HG03571 (cell line): ENCODE data around the gene KRT83.

ENCODE experiments used
- ATAC-seq: cut with Tn5 transposase; IDR thresholded peaks from one replicate; pipeline ENCODE4 v1.9.1; 2021; ENCODE audit not compliant: unreplicated experiment

KRT83 gene

DNA sequence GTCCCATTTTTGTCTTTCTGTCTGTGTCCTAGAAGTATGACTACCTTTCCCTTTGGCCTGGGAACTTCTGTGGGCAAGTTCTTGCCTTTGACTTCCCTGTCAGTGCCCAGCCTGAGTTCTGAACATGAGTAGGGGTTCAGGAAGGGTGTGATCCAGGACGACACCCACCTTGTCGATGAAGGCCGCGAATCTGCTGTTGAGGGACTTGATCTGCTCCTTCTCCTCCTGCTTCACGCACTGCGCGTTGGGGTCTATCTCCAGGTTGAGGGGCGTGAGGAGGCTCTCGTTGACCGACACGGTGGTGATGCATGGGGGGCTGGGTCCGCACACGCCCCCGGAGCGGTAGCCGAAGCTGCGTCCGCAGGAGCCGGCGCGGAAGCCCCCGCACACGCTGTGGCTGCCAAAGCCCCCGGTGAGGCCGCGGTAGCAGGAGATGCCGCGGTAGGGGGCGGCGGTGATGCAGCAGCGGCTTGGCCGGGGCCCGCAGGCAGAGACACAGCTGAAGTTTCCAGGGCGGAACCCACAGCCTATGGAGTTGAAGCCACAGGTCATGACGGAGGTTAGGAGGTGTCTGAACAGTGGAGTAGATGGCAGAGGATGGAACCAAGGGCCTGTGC is at the start of gene KRT83:
Gene KRT83, minus strand, starts transcription at position 615 of the 617 bp plus-strand sequence. Its CDS starts 63 bp downstream, at position 552.
- no peak for ATAC-seq

GRCh38 chr12:52369809-52370208 is 48.6 kb upstream of the KRT83 start:
- ATAC-seq = no peak

DNA sequence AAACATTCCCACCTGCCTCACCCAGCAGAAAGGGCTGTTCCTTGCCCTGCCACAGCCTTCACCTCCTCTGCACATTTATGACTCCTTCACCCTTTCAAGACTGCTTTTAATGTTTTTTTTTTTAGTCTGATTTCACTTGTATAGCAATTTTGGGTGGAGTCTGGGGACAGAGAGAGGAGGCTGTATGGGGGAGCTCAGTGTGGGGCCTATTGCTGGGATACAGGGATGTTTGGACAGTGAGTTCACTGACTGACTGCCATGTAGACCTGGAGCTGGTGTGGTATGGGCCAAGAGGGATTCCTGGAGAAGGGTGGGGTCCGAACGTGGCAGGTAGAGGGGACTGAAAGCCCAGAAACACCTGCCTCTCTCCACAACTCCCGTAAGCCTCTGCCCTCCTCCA is 48.0 kb upstream of the KRT83 start:
- ATAC-seq = no peak

- no peak for ATAC-seq
Observed at GRCh38 chr12:52368508-52368907, 47.3 kb upstream of the KRT83 start.

DNA sequence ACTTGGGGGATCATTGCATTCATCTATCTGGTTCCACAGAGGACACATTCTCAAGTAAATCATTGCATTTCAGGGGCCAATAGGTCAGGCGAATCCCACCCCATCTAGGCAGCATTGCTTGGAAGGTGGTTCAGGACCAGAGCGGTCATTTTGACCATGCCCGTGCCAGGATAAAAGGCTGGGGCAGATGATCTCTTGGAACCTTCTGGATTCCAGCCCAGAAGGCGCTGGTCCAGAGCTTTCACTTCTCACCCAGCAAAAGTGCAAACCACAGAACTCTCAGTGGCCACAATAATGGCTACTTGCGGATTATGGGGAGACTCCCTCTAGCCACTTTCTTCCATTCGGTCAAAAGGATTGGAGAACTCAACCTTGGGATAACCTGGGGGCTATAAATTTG is 46.7 kb upstream of the KRT83 start:
- no peak for ATAC-seq

- ATAC-seq = no peak
Observed at GRCh38 chr12:52366738-52367485, 45.7 kb upstream of the KRT83 start, which contains the start of gene KRT85. KRT85 (minus strand) TSS chr12:52367481; CDS start chr12:52367405, 76 bp downstream.

- no peak for ATAC-seq
Observed at GRCh38 chr12:52364901-52365489, 43.8 kb upstream of the KRT83 start.

GRCh38 chr12:52364061-52364460 is 42.9 kb upstream of the KRT83 start:
- ATAC-seq = no peak

GRCh38 chr12:52363111-52363679 is 42.0 kb upstream of the KRT83 start:
- no peak for ATAC-seq

- ATAC-seq = no peak
Observed at GRCh38 chr12:52362118-52362726, 41.0 kb upstream of the KRT83 start.

- no peak for ATAC-seq
Observed at GRCh38 chr12:52361553-52361952, 40.4 kb upstream of the KRT83 start.

DNA sequence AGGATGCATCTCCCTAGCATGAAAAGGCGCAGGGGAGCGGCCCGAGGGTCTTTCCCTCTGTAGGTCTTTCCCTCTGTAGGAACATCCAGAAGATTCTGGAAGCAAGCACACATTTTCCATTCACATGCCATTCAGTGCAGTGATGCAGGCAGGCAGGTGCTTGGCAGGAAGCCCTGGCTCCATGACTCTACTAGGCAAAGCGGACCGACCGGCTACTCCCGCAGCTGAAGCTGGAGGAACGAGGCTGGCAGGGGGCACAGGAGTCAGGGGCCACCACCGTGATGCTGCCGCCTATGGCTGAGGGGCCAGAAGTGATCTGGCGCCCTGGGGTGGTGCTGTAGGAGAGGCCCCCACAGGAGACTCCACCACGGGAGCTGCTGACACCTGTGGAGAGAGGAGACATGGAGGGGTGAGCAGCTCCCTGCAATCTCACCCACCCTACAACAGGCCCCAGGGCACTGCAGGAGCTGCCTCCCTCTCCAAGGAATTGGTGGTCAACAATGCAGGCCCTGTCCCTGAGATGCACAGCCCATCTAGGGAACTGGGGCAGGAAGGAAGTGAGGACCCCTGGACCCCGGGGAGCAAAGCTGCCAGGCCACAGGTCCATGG is 39.6 kb upstream of the KRT83 start:
- no peak for ATAC-seq

DNA sequence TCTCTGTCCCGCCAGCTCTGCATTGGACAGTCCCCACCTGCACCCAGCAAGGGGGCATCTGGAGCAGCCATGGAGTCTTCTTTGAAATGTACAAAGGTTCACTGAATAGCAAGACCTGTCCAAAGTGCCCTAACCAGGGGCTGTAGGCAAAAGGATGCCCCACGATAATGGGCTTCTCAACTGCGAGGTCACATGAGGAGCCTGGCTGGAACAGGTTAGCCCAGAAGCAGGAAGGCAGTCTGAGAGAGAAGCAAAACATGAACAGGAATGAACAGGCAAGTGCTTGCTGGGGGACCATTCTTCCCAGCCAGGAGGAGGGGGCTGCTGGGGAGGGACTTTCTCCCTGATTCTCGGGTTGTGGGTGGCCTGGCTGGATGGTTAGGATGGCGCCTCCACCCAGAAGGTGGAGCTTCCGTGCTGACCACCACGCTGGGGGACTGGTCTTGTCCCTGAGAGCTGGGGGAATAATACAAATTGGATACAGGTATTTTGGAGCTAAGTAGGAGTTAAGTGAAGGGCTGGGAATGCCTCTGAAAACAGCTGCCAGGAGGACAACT is 39.0 kb upstream of the KRT83 start:
- ATAC-seq = no peak

- ATAC-seq = no peak
Observed at GRCh38 chr12:52359621-52360061, 38.4 kb upstream of the KRT83 start.

DNA sequence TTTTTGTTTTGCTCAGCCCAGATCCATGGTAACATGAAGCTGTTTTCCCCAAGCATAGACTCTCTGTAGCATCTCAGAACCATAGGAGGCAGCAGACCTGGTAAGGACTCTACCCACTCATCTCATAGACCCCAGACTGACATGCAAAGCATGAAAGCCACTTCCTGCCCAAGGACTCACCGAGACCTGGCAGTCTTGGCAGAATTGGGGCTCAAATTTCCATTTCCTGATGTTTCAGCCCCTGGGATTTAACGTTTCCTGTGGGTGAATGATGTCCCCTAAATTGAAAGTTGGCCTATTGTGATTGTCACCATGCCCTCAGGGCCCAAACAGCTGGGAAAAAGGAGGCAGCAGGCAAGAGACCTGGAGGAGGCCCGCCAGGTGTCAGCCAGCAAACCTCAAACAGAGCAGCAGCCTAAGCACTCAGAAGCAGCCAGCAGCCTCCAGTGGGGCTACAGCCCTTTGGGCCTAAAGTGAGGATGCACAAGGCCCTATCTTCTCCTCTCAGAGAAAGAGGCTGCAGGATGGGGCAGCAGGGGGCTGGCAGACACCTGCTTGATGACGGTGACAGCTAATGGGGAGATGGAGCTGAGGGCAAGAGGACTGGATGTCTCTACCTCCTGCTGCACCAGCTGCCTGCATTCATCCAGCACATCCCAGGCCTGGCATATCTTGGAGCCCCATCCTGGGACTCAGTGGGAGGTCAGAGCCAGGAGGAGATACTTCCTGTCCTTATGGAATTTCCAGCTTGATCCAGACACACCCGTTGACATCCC is 37.6 kb upstream of the KRT83 start:
- ATAC-seq = peak; percentile 90

- no peak for ATAC-seq
Observed at GRCh38 chr12:52356762-52357580, 35.8 kb upstream of the KRT83 start.

DNA sequence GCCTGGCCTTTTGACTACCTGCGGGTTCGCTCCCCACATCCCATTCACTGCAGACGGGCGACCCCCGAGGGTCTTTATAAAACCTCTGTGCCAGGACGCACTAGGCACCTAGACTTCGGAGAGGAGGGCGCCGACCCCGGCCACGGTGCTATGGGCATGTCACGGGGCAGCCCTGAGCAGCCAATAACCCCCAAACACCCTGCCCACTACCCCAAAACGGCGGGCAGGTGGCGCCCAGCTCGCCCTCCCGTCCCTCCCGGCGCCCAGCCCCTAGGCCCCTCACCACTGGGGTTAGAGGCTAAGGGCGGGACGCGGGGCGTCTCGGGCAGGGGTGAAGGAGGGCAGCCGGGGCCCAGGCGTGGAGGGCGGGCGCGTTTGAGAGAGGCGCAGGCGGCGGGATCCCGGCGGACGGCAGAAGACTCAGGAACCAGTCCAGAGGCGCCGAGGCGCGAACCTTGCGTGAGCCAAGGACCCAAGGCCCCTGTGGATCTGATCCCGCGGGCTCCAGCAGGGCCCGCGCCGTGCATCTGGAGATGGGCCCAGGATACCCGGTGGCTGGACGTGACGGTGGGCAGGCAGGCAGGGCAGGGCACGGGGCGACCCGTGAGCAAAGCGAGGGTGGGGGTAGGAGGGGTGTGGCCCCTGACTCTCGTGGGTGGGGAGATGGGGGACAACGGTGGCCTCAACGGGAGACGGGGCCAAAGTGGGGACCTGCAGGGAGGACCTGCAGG is 35.0 kb upstream of the KRT83 start:
- ATAC-seq = no peak

GRCh38 chr12:52355176-52355575 is 34.0 kb upstream of the KRT83 start:
- ATAC-seq = no peak
